AG08395 (cell line): ENCODE data around the gene TLCD1.

ENCODE experiments used
- DNase-seq: peaks from one replicate; pipeline ENCODE4 v3.0.0; 2012; ENCODE audit warnings: mixed read lengths, low spot score

TLCD1 gene, protein sequence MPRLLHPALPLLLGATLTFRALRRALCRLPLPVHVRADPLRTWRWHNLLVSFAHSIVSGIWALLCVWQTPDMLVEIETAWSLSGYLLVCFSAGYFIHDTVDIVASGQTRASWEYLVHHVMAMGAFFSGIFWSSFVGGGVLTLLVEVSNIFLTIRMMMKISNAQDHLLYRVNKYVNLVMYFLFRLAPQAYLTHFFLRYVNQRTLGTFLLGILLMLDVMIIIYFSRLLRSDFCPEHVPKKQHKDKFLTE

DNA sequence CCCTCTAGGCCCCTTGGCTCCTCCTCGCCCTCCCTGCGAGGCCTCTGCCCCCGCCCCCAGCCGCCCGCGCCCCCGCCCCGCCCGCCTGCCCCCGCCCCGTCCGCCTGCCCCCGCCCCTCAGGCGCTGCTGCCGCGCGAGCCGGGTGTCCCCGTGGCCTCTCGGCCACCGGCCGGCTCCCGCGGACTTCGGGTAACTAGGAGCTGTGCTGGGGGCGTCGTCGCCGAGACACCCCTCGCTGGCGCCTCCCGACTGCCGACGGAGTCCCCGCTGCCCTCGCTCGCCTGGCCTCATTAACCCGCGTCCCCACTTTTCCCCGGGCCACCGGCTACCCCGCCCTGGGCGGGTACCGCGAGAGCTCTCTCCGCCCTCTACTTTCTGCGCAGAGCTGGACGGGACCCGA, at the start of gene TLCD1:
TSS of gene TLCD1 (minus strand) at position 8 of the 401 bp plus-strand sequence. CDS start 136 bp downstream, outside the sequence.
- DNase-seq, result peak; percentile 84

DNA sequence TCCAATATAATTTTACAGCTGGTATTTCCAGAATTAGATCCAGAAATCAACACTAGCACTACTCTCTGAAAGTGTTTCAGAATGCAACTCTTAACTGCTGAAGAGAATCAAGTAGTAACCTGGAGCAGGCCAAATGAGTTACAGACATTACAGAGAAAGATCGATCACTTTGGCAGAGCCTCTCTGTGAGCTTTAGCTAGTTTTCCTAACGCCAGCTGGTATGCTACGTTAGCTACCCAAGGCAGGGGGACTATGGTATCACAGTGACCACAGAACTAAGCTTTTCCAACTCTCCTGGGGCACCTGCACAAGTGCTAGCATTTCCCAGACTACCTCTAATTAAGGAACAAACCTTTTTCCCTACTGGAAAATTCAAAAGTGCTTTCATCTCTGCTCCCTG, 48.2 kb upstream of the TLCD1 start:
- DNase-seq, result no peak

DNA sequence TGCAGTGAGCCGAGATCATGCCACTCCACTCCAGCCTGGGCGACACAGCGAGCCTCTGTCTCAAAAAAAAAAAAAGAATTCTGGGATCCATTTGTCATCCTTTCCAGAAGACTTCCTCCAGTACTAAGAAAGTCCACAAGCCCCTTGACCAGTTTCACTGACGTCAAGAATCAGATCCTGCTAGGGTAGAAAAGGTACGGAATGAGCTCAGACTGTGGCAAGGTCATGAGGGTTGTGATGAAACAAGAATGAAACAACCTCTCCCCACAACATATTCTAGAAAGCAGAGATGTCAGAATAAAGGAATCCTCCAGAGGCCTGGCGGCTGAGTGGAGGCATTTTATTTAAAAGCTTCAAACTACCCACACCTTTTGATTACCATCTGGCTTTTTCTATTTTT, 47.7 kb upstream of the TLCD1 start:
- no peak for DNase-seq

DNA sequence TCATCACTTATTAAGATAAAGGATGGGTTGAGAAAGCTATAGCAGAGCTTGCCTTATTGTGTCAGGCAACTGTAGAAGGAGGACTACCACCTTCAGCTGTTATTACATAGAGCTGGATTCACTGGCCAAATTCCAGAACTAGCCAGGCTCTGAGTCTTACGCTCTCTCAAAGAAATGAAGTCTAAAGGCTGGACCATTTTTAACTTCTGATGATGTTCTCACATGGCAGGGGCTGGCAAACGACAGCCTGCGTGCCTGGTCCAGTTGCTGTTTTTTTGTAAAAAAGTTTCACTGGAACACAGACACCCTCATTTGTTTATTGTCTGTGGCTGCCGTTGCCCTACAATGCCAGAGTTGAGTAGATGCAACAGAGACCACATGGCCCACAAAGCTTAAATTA, 39.0 kb upstream of the TLCD1 start:
- no peak for DNase-seq

DNA sequence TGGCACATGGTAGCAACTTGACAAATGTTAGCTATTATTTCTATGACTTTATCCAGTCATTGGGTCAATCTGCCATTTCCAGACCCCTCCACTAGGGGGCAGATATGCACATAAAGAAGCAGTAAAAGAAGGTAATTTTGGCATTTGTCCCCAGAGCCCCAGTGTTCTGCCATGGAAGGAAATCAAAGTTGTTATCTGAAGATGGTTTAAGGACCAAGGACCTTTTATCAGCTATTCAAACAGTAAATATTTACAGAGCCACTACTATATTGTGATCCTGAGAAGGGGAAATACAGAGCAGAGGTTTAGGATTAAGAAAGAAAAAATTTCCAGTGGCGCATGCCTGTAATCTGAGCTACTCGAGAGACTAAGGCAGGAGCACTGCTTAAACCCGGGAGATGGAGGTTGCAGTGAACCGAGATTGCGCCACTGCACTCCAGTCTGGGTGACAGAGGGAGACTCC, 37.8 kb upstream of the TLCD1 start:
- peak; percentile 76 for DNase-seq

DNA sequence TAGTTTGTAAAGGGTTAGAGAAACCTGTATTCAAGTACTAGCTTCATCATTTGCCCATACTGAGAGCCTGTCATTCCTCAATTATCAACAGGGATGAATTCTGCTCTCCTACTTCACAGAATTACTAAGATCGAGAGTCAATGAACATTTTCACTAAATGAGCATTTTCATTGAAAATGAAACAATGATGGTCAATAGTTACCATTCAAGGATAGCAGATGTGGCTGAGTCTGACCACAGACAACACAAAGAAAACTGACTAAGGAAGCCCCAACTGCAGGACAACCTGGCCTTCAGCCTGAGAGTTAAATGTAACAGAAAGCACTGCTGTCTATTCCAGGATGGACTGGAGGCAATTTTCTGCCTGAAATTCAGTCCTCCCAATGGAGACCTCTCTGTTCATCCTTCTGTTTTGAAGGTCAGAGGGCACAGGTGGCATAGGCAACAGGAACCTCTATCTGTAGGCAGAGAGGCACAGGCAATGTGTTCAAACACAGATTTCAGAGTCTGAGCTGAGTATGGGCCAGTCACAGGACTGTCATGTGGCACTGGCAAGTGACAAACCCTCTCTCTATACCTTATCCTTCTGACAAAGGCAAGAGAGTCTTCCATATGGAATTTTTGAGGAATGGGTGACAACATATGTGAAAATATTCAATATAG, 37.2 kb upstream of the TLCD1 start:
- DNase-seq, result no peak

DNA sequence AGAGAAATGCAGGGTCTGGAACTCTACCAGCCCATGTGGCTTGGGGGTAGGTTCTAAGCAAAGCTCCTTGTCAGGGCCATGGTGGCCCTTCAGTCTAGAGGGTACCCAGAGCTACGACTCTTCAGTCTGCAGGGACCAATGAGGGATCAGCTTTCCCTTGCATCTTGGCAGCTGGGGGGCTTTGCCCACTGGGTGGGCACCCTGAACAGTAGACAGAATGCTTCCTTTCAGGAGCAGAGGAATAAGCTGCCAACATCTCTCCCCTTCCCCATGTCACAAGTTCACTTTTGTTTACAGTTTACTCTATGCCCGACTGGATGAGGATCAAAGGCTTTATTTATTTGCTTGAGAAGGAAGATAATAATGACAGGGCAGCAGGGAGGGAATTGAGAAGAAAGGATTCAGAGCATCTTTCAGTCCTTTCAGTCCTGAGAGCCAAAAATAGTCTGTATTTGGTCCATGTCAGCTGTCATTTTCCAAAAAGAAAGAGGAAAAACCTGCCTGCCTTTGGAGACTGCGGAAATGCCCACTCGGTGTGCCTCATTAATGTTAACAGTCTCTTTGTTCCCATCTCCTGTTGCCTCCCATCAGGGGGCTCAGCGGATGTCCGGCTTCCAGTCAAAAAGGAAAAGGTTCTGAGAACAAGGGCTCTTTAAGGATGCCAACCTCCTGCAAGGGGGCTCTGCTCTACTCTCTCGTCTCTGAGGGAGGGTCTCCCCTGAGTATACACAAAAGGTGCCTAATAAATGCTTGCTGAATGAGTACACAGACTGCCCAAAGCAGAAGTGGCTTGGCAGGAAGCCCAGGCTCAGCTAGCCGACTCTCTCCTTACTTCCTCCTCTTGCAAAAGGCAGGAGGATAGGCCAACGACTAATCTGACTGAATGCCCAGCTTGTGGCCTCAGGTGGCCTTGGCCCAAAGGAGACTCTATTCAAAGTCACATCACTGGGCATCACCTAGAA, 34.8 kb upstream of the TLCD1 start:
- peak; percentile 58 for DNase-seq

DNA sequence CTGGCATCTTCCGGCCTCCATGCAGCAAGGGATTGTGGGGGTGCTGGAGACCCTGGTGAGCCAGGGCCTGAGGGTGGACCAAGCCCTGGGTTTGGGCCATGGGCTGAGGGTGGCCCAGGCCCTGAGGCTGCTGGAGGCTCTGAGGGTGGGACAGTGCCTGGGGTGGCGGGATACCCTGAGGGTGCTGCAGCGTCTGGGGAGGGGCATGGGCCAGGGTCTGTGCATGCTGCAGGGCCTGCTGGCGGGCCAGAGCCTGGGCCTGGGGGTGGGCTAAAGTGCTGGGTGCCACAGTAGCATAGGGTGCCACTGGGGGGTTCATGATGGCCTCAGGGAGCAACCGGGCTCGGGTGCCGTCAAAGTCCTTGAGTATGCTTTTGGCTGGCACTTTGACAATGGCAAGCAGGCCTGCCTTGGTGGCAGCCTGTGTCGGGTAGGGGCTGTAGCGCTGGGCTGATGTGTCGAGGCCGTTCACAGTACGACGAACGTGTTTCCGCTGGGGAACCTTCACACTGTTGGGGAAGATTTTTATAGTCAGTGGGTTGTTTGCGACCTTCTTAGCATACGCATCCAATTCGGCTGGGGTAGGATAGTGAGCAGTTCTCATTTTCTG, 33.3 kb upstream of the TLCD1 start:
- DNase-seq, result no peak

DNA sequence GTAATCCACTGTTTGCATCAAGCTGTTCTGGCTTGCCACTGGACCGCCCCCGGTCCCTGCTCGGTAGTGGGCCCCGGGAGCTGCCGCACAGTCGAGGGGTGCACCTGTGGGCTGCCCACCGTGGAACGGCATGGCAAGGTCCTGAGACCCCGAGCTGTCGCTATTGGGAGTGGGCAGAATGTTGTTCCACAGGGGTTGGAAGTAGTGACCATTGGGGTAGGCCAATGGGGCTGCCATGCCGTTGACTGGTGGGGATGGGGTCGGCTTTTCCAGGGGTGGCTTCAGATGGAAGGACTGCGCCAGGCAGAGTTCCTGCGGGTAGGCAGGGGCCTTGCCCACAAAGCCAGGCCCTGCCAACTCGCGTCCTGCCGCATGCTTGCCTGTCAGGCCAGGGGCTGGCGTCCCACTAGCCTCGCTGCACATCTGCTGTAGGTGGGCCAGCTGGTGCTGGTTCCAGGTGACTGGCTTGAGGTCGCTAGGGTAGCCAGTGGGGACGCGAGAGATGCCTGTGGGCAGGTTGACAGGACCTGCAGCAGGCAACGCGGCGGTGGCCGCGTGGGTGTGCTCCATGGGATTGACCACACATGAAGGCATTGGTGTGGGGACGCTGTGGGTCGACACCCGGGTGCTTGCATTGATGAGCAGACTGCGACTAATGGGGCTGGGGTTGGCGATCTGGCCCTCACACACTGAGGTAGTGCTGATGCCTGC, 32.5 kb upstream of the TLCD1 start:
- DNase-seq, result no peak

DNA sequence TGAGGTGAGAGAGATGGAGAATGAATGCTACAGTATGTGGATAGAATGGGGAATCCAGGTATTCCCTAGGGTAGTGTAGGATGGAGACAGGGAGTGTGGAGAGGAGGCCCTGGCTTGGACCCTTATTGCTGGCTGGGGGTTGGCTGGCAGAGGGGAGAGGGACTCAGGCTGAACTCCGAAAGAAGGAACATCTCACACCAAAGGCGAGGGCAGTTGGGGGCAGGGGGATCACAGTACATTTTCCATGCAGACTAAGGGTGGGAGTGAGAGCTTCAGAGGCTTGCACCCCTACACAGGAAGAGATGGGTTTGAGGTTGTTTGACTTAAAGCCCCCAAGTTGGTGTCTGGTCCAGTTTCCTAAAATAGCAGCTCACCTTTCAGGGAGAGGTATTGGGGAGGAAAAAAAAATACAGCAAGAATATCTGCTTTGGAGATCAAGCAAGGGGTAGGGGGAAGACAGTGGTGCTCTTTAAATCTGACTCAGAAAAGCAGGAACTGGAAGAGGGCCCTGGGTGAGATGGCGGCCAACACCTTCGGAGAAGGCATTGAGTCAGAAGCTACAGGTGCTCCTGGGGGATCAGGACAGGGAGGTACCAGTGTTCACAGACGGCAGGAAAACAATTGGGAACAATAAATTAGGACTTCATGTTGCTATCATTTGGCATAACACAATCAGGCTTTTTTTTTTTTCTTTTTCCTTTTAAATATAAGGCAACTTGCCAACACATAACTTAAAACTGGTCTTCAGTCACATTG, 30.2 kb upstream of the TLCD1 start:
- DNase-seq, result no peak

DNA sequence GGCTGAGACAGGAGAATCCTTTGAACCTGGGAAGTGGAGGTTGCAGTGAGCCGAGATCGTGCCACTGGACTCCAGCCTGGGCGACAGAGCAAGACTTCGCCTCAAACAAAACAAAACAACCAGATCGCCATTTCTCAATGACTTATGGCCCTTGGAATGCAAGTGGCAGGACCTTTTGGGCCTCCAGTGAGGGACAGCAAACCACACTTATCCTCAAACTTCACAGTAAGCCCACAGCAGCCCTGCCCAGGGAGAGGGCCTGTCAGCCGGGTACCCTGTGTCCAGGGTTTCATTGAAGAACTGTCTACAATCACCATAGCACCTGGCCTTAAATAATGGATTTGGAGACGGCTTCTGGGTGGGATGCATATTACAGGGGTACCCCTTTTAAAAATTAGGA, 29.5 kb upstream of the TLCD1 start:
- no peak for DNase-seq

DNA sequence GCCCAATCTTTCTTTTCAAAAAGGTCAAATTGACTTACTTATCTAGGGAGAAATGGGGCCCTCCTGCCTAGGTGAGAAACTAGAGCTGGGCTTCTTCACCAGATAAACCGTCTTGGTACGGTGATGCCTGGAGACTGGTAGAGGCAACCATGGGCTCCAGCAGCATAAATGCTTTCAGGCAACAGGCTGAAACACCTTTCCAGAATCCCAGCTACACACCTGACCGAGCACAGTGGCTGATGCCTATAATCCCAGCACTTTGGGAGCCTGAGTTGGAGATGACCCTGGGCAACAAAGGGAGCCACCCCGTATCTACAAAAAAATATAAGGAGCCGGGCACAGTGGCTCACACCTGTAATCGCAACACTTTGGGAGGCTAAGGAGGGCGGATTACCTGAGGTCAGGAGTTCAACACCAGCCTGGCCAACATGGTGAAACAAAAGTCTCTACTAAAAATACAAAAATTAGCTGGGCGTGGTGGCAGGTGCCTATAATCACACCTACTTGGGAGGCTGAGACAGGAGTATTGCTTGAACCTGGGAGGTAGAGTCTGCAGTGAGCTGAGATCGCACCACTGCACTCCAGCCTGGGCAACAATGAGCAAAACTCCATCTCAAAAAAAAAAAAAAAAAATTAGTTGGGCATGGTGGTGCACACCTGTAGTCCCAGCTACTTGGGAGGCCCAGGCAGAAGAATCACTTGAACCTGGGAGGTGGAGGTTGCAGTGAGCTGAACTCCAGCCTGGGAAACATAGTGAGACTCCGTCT, 25.8 kb upstream of the TLCD1 start:
- no peak for DNase-seq

DNA sequence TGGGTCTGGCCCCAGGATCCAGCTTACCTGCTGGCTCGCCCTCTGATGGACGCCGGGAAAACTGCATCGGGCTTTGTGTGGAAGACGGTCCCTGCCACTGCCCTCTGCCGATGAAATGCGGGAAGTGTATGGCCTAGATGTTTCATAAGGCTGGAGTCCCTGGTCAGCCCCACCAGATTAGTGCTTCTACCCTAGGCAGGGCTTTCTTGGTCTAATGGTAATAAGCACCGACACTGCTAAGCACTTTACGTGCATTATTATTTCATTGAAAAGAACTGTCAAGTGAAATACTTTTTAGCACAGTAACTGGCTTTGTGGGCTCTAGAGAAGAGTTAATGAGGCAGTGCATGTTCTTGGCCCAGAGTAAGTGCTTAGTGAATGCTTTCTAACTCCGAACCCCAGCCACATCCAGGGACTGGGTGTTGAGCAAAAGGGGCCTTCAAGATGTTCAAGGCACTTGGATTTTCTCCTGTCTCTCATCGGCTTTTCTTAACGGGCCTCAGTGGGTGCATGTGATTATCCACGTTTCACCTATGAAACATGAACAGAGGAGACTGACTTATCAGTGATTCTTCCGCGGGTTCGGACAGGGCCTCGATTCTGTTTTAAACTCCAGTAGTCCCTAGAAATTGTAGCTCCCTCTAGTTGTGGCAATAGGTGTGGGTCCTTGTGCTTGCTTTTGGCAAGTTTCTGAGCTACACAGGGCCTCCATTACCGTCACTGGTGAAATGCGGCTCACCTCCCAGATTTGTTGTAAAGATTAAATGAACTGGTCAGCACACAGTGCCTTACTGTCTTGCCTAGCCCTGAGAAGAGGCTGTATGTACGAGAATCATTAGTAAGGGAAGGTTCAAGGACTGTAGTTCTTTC, 24.4 kb upstream of the TLCD1 start:
- peak; percentile 85 for DNase-seq

DNA sequence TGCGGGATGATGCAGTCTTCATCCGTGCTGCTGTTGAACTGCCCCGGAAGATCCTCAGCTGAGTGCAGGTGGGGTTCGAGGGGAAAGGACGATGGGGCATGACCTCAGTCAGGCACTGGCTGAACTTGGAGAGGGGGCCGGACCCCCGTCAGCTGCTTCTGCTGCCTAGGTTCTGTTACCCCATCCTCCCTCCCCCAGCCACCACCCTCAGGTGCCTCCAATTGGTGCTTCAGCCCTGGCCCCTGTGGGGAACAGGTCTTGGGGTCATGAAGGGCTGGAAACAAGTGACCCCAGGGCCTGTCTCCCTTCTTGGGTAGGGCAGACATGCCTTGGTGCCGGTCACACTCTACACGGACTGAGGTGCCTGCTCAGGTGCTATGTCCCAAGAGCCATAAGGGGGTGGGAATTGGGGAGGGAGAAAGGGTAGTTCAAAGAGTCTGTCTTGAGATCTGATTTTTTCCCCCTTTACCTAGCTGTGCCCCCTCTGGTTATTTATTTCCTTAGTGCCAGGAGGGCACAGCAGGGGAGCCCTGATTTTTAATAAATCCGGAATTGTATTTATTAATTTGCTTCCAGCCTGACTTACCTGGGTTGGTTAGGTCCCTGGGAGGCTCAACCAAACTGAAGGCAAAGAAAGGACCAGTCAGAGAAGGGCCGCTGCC, 23.6 kb upstream of the TLCD1 start:
- DNase-seq, result no peak

DNA sequence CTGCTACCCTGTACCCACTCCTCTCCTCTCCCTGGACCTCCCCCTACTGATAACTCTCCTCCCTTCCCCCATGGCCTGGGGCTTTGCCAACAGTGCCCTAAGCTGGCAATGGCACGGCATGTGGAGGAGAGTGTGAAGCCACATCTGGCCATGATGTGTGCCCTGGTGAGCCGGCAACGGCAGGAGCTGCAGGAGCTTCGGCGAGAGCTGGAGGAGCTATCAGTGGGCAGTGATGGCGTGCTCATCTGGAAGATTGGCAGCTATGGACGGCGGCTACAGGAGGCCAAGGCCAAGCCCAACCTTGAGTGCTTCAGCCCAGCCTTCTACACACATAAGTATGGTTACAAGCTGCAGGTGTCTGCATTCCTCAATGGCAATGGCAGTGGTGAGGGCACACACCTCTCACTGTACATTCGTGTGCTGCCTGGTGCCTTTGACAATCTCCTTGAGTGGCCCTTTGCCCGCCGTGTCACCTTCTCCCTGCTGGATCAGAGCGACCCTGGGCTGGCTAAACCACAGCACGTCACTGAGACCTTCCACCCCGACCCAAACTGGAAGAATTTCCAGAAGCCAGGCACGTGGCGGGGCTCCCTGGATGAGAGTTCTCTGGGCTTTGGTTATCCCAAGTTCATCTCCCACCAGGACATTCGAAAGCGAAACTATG, 23.0 kb upstream of the TLCD1 start:
- DNase-seq, result no peak

DNA sequence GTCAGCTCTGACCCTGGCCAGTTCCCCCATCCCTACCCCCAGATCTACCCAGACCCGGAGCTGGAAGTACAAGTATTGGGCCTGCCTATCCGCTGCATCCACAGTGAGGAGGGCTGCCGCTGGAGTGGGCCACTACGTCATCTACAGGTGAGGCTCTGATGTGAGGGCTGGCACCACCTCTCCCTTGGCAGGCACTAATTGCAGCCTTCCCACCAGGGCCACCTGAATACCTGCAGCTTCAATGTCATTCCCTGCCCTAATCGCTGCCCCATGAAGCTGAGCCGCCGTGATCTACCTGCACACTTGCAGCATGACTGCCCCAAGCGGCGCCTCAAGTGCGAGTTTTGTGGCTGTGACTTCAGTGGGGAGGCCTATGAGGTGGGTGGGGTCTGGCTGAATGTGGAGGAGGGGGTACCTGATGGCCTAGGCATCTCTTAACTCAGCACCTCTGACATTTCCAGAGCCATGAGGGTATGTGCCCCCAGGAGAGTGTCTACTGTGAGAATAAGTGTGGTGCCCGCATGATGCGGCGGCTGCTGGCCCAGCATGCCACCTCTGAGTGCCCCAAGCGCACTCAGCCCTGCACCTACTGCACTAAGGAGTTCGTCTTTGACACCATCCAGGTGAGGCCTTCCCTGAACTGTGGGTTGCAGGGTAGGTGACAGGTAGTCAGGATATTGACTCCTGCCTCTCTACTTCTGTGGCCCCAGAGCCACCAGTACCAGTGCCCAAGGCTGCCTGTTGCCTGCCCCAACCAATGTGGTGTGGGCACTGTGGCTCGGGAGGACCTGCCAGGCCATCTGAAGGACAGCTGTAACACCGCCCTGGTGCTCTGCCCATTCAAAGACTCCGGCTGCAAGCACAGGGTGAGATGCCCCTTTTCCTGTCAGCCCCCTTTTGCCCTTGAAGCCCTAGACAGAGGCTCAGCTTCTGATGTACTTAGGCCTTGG, 22.0 kb upstream of the TLCD1 start:
- no peak for DNase-seq
